SK-N-MC (cell line): Measurements from ENCODE around the gene POMZP3.
"Not testable (repeated sequence)": the region's sequence is repeated elsewhere in the genome, so short reads cannot be mapped to it uniquely, and the experiment has no call there.

Experiments
- DNase-seq: peaks from one replicate; pipeline ENCODE4 v3.0.0-alpha.2; 2011; ENCODE audit warnings: low read depth, low spot score
- H3K27ac ChIP-seq: fragments of 200-600 bp; sonication (generic); 2 replicates; pipeline ENCODE4 v1.5.1; 2016; ENCODE audit warnings: mixed run types
- H3K36me3 ChIP-seq: fragments of 200-600 bp; sonication (generic); 2 replicates; pipeline ENCODE4 v1.6.1; 2017; ENCODE audit warnings: antibody characterized with exemption, low read length, mixed read lengths; ENCODE audit not compliant: insufficient read depth
- H3K4me3 ChIP-seq: fragments of 200-600 bp; sonication (generic); 2 replicates; pipeline ENCODE4 v1.5.1; 2016
- H3K9ac ChIP-seq: fragments of 200-600 bp; sonication (generic); 2 replicates; pipeline ENCODE4 v1.8.0; 2017; ENCODE audit warnings: mixed run types, mixed read lengths; ENCODE audit not compliant: insufficient read length
- H3K9me3 ChIP-seq: fragments of 200-600 bp; sonication (generic); 2 replicates; pipeline ENCODE4 v1.6.1; 2017; ENCODE audit warnings: low read depth, mild to moderate bottlenecking, antibody characterized with exemption, low read length, moderate library complexity, mixed read lengths

Gene POMZP3

GRCh38 chr7:76600650-76601049 is 26.4 kb downstream of the POMZP3 start:
- DNase-seq, H3K27ac ChIP-seq, H3K9me3 ChIP-seq, H3K4me3 ChIP-seq, H3K36me3 ChIP-seq, H3K9ac ChIP-seq: not testable (repeated sequence)

GRCh38 chr7:76600116-76600482 is 27.0 kb downstream of the POMZP3 start:
- not testable (repeated sequence) for H3K36me3 ChIP-seq, H3K9ac ChIP-seq, H3K27ac ChIP-seq, DNase-seq, H3K9me3 ChIP-seq, H3K4me3 ChIP-seq

GRCh38 chr7:76598590-76599264 is 28.4 kb downstream of the POMZP3 start:
- peak overlapping the region; percentile 3; the same call in 1 of the 2 replicates for H3K27ac ChIP-seq
- not testable (repeated sequence) for DNase-seq, H3K9me3 ChIP-seq

GRCh38 chr7:76597288-76597687 is 29.8 kb downstream of the POMZP3 start:
- H3K4me3 ChIP-seq, DNase-seq, H3K9me3 ChIP-seq, H3K27ac ChIP-seq, H3K9ac ChIP-seq, H3K36me3 ChIP-seq: not testable (repeated sequence)

More at GRCh38 chr7:76598590-76599264, 28.4 kb downstream of the POMZP3 start:
- not testable (repeated sequence) for H3K9ac ChIP-seq, H3K4me3 ChIP-seq, H3K36me3 ChIP-seq

- DNase-seq, H3K9me3 ChIP-seq, H3K27ac ChIP-seq, H3K9ac ChIP-seq, H3K36me3 ChIP-seq, H3K4me3 ChIP-seq: not testable (repeated sequence)
These were observed 34.4 kb downstream of the POMZP3 start for GRCh38 chr7:76592694-76593093.

- not testable (repeated sequence) for DNase-seq, H3K9ac ChIP-seq, H3K4me3 ChIP-seq, H3K27ac ChIP-seq, H3K36me3 ChIP-seq, H3K9me3 ChIP-seq
These were observed 35.3 kb downstream of the POMZP3 start for GRCh38 chr7:76591602-76592304.

- not testable (repeated sequence) for H3K9me3 ChIP-seq, H3K4me3 ChIP-seq, H3K9ac ChIP-seq, H3K36me3 ChIP-seq, H3K27ac ChIP-seq, DNase-seq
These were observed 36.0 kb downstream of the POMZP3 start for GRCh38 chr7:76591033-76591432.

GRCh38 chr7:76588586-76588985 is 38.5 kb downstream of the POMZP3 start:
- H3K9ac ChIP-seq = not testable (repeated sequence)

GRCh38 chr7:76586585-76587315 is 40.3 kb downstream of the POMZP3 start:
- H3K4me3 ChIP-seq, H3K9me3 ChIP-seq, DNase-seq, H3K27ac ChIP-seq, H3K9ac ChIP-seq, H3K36me3 ChIP-seq: not testable (repeated sequence)

More at GRCh38 chr7:76588586-76588985, 38.5 kb downstream of the POMZP3 start:
- H3K9me3 ChIP-seq, DNase-seq, H3K36me3 ChIP-seq, H3K4me3 ChIP-seq, H3K27ac ChIP-seq: not testable (repeated sequence)

GRCh38 chr7:76583636-76584281 is 43.3 kb downstream of the POMZP3 start:
- H3K9ac ChIP-seq, H3K4me3 ChIP-seq, H3K9me3 ChIP-seq, H3K27ac ChIP-seq, DNase-seq, H3K36me3 ChIP-seq: not testable (repeated sequence)

GRCh38 chr7:76582848-76583631 is 44.0 kb downstream of the POMZP3 start:
- H3K27ac ChIP-seq, H3K4me3 ChIP-seq, DNase-seq, H3K9ac ChIP-seq, H3K36me3 ChIP-seq, H3K9me3 ChIP-seq: not testable (repeated sequence)

GRCh38 chr7:76575919-76576655 is 51.0 kb downstream of the POMZP3 start:
- H3K9ac ChIP-seq, H3K27ac ChIP-seq, H3K4me3 ChIP-seq, H3K9me3 ChIP-seq, H3K36me3 ChIP-seq, DNase-seq: not testable (repeated sequence)

- H3K9me3 ChIP-seq, H3K9ac ChIP-seq, H3K27ac ChIP-seq, H3K36me3 ChIP-seq, H3K4me3 ChIP-seq, DNase-seq: not testable (repeated sequence)
These were observed 51.6 kb downstream of the POMZP3 start for GRCh38 chr7:76575431-76575830.
